ENCODE measurements around the gene GCK. TPM values are rescaled to one million over a fixed set of nuclear protein-coding genes. Genes with fewer than 3 reads are reported as not detected.

The GCK gene
- total RNA-seq, 4 donors from 2014 or later, result not detected

DNA sequence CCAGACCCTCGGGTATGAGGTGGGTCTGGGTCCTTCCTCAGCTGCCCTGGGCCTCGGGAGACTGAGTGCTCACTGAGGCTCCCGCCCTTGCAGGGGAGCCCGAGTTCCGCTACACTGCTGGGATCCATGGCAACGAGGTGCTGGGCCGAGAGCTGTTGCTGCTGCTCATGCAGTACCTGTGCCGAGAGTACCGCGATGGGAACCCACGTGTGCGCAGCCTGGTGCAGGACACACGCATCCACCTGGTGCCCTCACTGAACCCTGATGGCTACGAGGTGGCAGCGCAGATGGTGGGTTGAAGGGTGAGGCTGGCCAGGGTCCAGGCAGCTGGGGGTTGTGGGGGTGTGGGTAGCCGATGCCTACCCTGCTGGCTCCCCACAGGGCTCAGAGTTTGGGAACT is 77.5 kb downstream of the GCK start:
- DNase-seq, result no peak
- Histone ChIP-seq H3K9me3 (no peaks in the 10 kb centered on the region), H3K4me3 (no peak overlapping the region), H3K4me1 (no peaks in the 10 kb centered on the region), H3K27me3 (no peaks in the 10 kb centered on the region), H3K27ac (no peak overlapping the region), H3K36me3 (peaks cover 0 to 20% (median 0%) of the 10 kb centered on the region in 3 donors)
- TF ChIP-seq POLR2A (IDR thresholded peaks at IDR 0.05), result no peak
- TF ChIP-seq, protein P1, sequence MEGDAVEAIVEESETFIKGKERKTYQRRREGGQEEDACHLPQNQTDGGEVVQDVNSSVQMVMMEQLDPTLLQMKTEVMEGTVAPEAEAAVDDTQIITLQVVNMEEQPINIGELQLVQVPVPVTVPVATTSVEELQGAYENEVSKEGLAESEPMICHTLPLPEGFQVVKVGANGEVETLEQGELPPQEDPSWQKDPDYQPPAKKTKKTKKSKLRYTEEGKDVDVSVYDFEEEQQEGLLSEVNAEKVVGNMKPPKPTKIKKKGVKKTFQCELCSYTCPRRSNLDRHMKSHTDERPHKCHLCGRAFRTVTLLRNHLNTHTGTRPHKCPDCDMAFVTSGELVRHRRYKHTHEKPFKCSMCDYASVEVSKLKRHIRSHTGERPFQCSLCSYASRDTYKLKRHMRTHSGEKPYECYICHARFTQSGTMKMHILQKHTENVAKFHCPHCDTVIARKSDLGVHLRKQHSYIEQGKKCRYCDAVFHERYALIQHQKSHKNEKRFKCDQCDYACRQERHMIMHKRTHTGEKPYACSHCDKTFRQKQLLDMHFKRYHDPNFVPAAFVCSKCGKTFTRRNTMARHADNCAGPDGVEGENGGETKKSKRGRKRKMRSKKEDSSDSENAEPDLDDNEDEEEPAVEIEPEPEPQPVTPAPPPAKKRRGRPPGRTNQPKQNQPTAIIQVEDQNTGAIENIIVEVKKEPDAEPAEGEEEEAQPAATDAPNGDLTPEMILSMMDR (IDR thresholded peaks at IDR 0.05), result no peak

DNA sequence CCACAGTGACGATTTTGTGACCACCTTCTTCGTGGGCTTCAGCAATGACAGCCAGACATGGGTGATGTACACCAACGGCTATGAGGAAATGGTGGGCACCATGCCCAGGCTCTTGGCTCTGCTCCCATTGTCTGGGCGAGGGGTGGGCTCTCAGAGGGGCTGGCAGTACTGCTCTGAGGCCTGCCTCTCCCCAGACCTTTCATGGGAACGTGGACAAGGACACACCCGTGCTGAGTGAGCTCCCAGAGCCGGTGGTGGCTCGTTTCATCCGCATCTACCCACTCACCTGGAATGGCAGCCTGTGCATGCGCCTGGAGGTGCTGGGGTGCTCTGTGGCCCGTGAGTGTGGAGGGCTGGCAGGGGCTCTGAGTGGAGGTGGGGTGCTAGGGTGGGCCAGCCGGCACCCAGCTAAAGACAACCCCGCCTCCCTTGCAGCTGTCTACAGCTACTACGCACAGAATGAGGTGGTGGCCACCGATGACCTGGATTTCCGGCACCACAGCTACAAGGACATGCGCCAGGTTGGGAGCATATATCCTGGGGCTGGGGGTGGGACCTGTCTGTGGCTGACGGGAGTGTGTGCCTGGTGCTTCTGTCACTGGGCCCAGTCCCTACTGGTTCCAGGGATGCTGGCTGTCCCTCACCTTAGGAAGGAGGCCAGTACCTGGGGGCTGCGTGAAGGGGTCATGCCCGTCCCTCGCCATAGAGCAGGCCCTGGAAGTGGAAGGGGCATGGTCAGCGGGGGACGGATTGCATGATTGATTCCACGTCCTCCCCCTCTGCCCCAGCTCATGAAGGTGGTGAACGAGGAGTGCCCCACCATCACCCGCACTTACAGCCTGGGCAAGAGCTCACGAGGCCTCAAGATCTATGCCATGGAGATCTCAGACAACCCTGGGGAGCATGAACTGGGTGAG is 78.3 kb downstream of the GCK start:
- no peak for TF ChIP-seq POLR2A (IDR thresholded peaks at IDR 0.05)
- TF ChIP-seq, protein P1 (IDR thresholded peaks at IDR 0.05), result no peak
- no peak overlapping the region for H3K4me3 ChIP-seq
- peaks cover 0 to 12% (median 0%) of the 10 kb centered on the region in 3 donors for H3K36me3 ChIP-seq

DNA sequence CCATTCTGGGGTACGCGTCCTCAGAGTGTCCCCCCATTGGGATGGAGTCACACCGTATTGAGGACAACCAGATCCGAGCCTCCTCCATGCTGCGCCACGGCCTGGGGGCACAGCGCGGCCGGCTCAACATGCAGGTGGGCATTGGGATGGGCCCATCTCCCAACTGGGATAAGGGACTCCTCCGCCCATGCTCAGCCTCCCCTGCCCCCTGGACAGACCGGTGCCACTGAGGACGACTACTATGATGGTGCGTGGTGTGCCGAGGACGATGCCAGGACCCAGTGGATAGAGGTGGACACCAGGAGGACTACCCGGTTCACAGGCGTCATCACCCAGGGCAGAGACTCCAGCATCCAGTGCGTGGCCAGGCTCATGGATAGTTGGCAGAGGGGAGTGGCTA is 79.2 kb downstream of the GCK start:
- no peak for DNase-seq
- Histone ChIP-seq H3K4me1 (no peaks in the 10 kb centered on the region), H3K4me3 (no peak overlapping the region), H3K27ac (no peak overlapping the region), H3K27me3 (no peaks in the 10 kb centered on the region), H3K36me3 (peaks cover 0 to 11% (median 0%) of the 10 kb centered on the region in 3 donors), H3K9me3 (no peaks in the 10 kb centered on the region)
- TF ChIP-seq POLR2A (IDR thresholded peaks at IDR 0.05), result no peak
- TF ChIP-seq, protein P1 (IDR thresholded peaks at IDR 0.05), result no peak

More for the DNA sequence above, 78.3 kb downstream of the GCK start:
- H3K27me3 ChIP-seq, result no peaks in the 10 kb centered on the region
- no peaks in the 10 kb centered on the region for H3K9me3 ChIP-seq
- H3K27ac ChIP-seq, result no peak overlapping the region
- no peak for DNase-seq
- H3K4me1 ChIP-seq, result no peaks in the 10 kb centered on the region

DNA sequence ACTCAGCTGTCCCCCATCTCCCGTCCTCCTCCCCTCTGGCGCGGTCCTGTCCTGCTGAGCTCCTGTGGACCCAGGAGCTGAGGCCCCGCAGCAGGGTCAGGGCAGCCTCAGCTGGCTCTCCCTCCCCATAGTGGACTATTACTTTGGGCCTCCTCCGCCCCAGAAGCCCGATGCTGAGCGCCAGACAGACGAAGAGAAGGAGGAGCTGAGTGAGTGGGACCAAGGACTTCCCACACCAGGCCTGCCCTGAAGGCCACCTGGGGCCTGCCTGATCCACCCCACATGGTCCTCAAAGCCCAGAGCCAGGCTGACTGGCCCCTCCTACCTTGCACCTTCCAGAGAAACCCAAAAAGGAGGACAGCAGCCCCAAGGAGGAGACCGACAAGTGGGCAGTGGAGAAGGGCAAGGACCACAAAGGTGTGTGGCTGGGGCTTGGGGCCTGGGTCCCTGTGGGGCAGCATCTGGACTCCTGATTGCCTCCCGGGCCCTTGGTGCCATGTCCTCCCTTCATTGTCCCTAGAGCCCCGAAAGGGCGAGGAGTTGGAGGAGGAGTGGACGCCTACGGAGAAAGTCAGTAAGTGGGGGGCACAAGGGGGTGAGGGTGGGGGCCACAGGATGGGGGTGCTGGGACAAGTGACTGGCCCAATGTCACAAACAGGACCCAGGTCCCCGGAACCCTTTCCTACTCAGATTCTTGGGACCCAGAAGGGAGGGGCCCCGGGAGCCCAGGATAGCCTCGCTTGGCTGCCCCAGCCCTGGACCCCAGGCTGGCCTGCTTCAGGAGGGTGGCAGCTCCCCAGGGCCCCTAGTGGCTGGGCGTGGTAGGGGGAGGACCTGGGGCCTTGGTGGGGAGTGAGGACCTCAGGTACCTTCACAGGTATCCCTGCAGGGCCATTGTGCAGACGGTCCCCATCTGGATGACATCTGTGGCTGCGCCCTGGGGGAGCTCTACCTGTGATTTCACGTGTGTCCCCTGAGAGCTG is 80.2 kb downstream of the GCK start:
- H3K27me3 ChIP-seq, result peaks cover 0 to 6% of the 10 kb centered on the region in 2 donors
- H3K36me3 ChIP-seq, result peaks cover 0 to 5% (median 0%) of the 10 kb centered on the region in 3 donors
- no peak overlapping the region for H3K4me3 ChIP-seq
- H3K27ac ChIP-seq, result no peak overlapping the region
- TF ChIP-seq, protein P1 (IDR thresholded peaks at IDR 0.05), result no peak
- TF ChIP-seq POLR2A (IDR thresholded peaks at IDR 0.05), result no peak
- DNase-seq, result no peak
- no peaks in the 10 kb centered on the region for H3K9me3 ChIP-seq
- H3K4me1 ChIP-seq, result no peaks in the 10 kb centered on the region

DNA sequence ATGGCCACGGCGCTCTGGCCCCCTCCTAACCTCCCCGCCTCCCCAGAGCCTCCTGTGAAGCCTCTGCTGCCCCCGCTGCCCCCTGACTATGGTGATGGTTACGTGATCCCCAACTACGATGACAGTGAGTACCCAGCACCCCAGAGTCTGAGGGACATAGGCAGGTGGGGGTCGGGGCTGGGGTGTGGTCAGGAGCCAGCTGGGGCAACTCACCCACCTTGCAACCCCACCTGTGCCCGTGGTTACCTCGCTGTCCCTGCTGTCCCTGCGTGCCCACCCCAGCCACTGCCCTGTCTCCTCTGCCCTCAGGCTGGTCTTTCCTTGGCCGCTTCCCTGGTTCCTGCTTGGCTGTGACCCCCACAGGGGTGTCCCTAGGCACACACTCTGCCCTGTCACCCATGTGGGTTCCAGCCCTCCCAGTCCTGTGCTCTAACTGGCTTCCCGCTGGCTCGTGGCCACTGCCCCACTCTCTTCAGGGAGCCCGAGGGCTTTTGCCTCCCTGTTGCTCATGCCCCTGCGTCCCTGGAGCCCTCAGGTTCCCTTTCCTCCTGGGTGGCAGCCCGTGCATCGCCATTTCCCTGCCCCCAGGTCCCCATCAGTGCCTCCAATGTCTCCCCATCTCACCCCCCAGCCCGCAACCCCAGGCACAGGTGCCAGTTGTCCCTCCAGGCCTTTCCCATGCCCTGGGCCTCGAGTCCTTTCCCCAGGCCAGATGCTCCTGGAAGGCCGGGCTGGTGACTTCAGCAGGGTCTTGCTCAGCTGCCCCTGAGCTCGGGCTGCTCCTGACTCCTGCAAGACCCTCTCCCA is 81.1 kb downstream of the GCK start:
- H3K36me3 ChIP-seq, result peaks cover 0 to 5% (median 0%) of the 10 kb centered on the region in 3 donors
- H3K27ac ChIP-seq, result no peak overlapping the region
- H3K9me3 ChIP-seq, result no peaks in the 10 kb centered on the region
- TF ChIP-seq POLR2A (IDR thresholded peaks at IDR 0.05), result no peak
- TF ChIP-seq, protein P1 (IDR thresholded peaks at IDR 0.05), result no peak
- peaks cover 0 to 6% of the 10 kb centered on the region in 2 donors for H3K27me3 ChIP-seq
- DNase-seq, result no peak
- H3K4me1 ChIP-seq, result no peaks in the 10 kb centered on the region
- no peak overlapping the region for H3K4me3 ChIP-seq

Data from Peyer's patch (tissue), 4 donors.